Stimulated activated CD4-positive, alpha-beta T cell treated with anti-CD3 and anti-CD28 coated beads, Interleukin-4, amount 100 ng/mL, for 24 hours (primary cell): Measurements from ENCODE around the gene ACOXL.
A peak's percentile ranks its signal among the peaks of the same experiment; 100 is the strongest.

Experiments
- DNase-seq: peaks from one replicate; pipeline ENCODE4 v3.0.0-alpha.2; 2020

ACOXL gene

DNA sequence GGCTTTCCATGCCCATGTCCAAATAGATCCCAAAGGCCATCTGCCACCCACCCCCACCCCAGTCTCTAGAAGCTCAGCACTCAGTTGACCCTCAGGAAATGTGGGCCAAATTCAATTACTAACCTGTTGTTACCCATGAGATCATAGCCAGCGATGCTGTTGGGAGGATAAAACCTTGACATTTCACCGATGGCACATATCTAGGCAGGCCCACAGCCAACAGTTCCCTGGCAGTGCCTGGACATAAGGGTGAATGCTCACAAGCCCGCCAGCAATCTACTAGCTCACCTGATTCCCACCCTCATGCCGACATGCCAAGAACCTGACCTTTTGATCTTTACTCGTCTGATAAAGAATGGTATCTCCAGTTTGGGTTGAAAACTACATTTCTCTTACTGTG, 11.8 kb upstream of the ACOXL start:
- DNase-seq = no peak

DNA sequence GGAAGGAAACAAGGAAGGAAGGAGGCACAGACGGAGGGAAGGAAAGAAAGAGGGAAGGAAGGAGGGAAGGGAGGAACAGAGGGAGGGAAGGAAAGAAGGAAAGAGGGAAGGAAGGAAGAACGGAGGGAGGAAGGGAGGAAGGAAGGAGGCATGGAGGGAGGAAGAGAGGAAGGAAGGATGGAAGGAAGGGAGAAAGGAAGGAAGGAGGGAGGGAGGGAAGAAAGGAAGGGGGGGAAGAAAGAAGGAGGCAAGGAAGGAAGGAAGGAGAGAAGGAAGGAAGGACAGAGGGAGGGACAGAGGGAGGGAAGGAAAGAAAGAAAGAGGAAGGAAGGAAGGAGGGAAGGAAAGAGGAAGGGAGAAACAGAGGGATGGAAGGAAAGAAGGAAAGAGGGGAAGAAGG, 7.6 kb upstream of the ACOXL start:
- no peak for DNase-seq

- no peak for DNase-seq
These were observed 7.0 kb upstream of the ACOXL start for GRCh38 chr2:110725370-110725769.

DNA sequence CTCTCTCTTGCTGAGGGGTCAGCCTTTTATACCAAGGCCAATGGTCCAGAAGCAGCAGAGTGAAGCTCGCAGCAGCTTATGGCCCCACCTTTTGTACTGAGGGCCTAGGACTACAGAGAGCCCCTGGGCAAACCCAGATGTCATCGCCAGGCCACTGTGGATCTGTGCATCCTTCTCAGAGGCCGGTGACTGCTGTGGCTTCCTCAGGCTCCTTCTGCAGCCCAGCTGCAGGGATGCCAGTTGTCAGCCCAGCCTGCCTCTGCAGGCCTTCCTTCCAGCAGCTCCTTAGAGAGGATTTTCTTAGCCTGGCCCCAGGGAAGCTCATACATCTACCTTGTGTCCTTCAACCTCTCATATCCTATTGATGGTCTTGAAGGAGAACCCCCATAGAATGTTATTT, 6.5 kb upstream of the ACOXL start:
- no peak for DNase-seq

DNA sequence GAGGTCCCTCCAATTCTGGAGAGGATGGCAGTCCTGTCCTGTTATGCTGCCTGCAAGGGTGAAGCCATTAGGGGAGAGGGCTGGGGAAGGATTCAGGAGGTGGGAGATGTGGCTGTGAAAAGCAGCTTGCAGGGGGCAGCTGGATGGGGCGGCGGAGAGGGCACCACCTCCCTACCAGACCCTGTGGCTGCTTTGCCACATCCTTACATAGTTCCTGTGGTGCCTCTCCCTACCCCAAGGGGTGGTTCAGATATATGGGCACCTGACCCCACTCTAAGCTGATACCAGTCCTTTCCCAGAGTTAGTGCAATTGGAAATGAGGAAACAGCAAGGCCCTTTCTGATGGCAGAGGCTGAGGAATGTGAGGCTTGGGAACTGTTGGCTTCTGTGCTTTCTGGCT, 6.1 kb upstream of the ACOXL start:
- DNase-seq = no peak

DNA sequence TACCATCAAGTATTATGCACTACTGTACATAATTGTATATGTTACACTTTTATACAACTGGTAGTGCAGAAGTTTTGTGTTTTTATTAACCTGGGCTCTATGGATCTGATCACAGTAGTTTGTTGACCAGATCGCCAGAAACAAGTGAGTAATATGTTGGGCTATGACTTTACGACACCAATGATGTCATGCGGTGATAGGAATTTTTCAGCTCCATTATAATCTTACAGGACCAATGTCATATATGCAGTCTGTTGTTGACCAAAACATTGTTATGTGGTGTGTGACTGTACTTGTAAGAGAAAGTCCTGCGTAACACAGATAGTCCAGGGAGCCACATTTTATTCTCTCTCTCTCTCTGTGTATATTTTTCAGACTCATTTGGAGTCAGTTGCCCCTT, 4.5 kb upstream of the ACOXL start:
- DNase-seq = no peak

GRCh38 chr2:110729106-110729505, 3.3 kb upstream of the ACOXL start:
- no peak for DNase-seq

GRCh38 chr2:110731064-110731463, 1.3 kb upstream of the ACOXL start:
- DNase-seq = no peak

DNA sequence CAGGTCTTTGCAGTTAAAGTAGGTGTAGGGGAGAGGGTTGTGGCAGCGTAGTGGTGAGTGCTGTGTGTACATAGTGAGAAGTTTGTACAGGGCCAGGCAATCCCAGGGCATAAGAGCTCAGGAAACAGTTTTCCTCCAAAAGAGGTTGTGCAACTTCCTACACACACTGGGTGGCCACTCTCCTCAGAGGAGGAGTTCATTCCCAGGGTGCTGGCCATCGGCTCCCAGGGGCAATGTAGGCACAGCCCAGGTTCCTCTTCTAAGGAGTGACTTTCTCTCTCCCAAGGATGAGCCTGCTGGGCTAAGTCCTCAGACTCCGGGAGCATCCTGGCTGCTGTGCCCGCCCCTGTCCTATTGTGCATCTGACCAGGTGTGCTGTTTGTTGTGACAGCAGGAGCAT, 3.0 kb downstream of the ACOXL start:
- DNase-seq = no peak

- DNase-seq = no peak
These were observed 5.4 kb downstream of the ACOXL start for GRCh38 chr2:110737783-110738182.

- DNase-seq = no peak
These were observed 8.5 kb downstream of the ACOXL start for GRCh38 chr2:110740747-110741349.

DNA sequence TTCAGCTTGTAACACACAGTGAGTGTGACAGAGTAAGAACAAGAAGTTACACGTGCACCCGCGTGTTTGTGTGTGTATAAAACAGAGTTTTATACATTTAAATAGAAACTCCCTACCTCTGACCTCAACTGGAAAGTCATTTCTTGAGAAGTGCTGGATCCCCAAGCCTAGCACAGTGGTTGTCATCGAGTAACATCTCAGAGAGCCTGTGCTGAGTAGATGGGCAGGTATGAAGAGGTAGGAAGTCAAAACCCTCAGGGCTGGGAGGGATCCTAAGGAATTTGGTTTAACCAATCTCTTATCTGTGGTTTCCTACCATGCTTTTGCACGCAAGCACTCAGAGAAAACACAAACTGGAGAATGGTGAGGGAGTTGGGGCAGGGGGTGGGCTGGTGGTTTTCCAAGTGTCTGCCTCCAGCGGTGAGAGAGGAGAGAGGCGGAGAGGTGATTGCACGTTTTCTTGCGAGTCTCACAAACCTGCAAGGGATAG, 9.2 kb downstream of the ACOXL start:
- DNase-seq = no peak

DNA sequence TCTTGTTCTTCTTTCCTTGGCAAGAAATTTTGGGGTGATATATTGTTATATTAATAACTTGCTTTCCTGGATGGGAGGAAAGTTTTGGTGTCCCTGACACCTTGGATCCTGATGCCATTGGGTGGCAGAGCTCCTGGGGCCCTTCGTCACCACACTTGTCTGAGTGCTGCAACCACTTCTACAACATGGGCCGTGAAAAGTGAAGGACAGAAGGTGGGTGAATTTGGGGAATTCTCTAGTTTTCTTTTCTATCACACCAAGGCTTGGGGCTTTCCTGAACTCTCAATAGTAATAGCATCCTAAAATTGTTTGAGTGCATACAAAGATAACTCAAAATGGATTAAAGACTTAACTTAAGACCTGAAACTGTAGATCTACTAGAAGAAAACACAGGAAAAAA, 10.0 kb downstream of the ACOXL start:
- DNase-seq = no peak

- no peak for DNase-seq
These were observed 11.2 kb downstream of the ACOXL start for GRCh38 chr2:110743600-110743999.

DNA sequence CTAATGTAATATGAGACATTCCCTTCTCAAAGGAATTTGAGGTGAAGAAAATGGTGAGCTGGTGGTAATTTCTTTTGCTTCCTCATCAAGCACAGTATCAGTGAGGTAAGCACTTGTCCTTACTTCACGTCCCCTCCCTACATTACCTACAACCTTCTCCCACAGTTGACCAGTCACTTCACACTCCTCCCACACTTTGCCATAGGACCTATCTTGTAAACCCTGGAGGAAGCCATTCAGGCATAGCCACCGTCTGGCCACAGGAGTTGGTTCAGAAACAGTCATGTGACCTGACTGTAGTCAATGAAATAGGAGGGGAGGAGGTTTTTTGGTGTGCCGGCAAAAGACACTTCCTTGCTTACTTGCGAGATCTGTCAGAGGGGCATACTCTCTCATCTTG, 12.1 kb downstream of the ACOXL start:
- DNase-seq = no peak

DNA sequence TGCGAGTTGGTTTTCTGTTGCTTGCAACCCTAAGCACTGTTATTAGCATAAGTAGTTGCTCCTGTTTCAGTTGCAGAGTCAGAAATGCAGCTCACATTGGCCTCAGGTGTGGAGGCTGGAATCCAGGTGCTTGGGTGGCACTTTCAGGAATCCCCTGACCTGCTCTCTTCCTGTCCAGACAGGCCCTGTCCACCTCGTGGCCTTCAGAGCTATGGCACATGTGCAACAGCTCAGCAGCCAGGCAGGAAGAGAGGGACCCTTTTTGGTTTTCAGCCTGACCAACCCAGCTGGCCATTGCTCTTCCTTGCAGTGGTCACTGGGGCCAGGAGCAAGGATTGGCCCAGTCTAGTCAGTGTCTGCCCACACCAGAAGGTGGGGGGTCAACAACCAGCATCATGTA, 12.7 kb downstream of the ACOXL start:
- no peak for DNase-seq

DNA sequence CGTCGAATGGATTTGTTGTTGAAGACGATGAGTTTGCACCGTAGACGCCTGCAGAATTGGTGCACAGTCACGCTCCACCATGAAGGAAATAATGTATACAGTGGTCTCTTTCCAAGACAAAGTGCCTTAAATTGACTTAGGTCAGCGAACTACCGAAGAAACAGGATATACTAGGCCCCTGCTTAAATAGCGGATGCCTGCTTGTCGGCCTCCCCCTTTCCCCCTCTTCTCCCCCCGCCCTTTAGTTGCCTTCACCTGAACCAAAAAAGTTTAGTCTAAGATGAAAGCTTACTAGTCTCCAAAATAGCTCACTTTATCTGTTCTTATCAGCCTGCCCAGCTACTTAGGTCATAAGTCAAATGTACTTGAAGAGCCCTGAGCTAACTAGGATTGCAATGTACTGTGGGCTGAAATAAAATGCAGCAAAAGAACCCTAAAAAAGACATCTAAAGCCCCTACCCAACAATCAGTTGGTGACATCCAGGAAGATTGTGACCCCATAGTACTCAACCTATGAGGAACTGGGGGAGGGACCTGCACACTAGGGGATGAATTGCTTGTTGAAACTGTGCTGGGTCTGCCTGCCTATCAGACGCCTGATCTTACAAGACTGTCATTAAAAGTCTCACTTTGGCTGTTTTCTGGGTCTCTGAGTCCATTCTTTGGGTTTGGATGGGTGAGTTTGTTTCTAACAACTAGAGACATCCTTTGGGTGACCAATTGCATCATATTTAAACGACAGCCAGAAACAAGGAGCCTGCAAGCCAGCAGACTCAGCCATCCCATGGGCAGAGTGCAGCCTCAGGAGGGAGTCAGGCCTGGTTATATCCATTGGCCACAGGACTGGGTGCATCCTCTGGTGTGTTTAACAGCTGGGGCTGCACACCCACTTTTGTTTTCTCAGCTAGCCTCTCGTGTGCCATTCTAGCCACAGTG, 14.5 kb downstream of the ACOXL start:
- DNase-seq = no peak

GRCh38 chr2:110747522-110748488, 15.4 kb downstream of the ACOXL start:
- no peak for DNase-seq

- DNase-seq = peak; percentile 76
These were observed 16.1 kb downstream of the ACOXL start for GRCh38 chr2:110748489-110748867.

- no peak for DNase-seq
These were observed 19.3 kb downstream of the ACOXL start for GRCh38 chr2:110751642-110752041.

DNA sequence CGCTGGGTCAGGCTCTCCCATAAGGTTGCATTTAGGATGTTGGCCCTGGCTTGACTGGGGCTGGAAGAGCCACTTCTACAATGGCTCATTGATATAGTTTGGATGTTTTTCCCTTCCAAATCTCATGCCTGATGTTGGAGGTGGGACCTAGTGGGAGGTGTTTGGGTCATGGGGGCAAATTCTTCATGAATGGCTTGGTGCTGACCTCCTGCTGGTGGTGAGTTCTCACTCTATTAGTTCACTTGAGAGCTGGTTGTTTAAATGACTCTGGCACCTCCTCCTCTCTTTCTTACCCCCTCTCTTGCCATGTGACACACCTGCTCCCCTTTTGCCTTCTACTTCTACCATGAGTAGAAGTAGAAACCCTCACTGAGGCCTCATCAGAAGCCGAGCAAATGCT, 20.5 kb downstream of the ACOXL start:
- DNase-seq = no peak

DNA sequence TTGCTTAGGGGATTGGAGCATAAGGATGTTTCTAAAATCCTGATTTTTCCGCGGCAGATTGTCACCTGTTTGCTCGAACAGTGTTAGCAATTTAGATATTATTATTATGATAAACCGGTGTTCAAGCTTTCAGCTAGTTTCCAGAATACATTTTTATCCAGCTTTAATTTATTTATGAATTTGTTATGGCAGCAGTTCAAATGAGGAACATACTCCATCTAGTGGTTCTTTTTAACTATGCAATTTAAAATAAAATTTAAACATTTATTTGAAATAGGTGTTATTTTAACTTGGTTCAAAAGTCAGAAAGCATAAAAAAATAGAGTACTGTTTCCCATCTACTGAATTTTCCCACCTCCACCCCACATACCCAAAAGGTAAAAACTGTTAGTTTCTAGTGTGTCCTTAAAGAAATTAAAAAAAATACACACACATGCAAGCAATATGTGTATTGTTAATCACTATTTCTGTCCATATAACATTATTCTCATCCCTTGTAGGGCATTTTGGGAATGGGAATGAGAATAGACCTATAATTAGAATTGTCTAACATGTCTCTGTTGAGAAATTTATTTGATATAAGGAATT, 23.2 kb downstream of the ACOXL start:
- DNase-seq = no peak

DNA sequence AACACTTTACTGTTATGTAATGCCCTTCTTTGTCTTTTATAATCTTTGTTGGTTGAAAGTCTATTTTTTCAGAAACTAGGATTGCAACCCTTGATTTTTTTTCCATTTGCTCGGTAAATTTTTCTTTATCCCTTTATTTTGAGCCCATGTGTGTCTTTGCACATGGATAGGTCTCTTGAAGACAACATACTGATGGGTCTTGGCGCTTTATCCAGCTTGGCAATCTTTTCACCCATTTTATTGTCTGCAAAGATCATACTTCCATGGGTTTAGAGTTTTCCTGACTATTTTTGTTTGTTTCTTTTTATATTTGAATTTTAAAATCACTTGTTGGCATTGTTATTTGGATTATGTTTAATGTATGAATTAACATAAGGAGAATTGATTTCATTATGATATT, 27.0 kb downstream of the ACOXL start:
- no peak for DNase-seq
